ENCODE results near the gene FNDC5. TPM values are rescaled to one million over a fixed set of nuclear protein-coding genes. Genes with fewer than 3 reads are reported as not detected.

FNDC5 gene
- polyA plus RNA-seq, 1 of the 3 experiments (the other 2 are of a cell fraction): 0.59 TPM

DNA sequence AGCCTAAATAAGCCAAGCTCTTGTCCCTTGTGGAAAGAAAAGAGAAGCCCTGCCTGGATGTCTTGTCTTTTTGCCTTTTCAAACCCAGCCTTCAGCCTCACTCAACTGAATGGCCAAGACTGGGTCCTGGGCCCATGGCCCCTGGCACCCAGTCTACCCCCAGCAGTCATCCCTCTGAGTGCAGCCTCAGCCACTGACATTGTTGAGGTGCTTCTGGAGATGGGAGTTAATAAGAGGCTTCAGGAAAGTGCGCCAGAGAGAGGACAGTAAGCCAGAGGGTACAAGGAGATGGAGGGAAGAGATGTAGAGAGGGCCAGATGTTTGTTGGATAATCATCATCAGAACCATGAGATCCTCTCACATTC is 6.8 kb downstream of the FNDC5 start (continued):
- TF ChIP-seq, protein P1, sequence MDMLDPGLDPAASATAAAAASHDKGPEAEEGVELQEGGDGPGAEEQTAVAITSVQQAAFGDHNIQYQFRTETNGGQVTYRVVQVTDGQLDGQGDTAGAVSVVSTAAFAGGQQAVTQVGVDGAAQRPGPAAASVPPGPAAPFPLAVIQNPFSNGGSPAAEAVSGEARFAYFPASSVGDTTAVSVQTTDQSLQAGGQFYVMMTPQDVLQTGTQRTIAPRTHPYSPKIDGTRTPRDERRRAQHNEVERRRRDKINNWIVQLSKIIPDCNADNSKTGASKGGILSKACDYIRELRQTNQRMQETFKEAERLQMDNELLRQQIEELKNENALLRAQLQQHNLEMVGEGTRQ (IDR thresholded peaks at IDR 0.05; ENCODE audit: borderline replicate concordance, low read depth, low read length): no peak
- TF ChIP-seq RXRA (IDR thresholded peaks at IDR 0.05; ENCODE audit: borderline replicate concordance, low read depth) (no peak), NFIC (IDR thresholded peaks at IDR 0.05; ENCODE audit: borderline replicate concordance) (no peak), TEAD4 (IDR thresholded peaks at IDR 0.05; ENCODE audit: borderline replicate concordance, insufficient read depth) (no peak), TCF12 (IDR thresholded peaks at IDR 0.05) (no peak)
- TF ChIP-seq, protein P2, sequence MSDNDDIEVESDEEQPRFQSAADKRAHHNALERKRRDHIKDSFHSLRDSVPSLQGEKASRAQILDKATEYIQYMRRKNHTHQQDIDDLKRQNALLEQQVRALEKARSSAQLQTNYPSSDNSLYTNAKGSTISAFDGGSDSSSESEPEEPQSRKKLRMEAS (IDR thresholded peaks at IDR 0.05; ENCODE audit: low read depth): no peak
- TF ChIP-seq, protein P3, sequence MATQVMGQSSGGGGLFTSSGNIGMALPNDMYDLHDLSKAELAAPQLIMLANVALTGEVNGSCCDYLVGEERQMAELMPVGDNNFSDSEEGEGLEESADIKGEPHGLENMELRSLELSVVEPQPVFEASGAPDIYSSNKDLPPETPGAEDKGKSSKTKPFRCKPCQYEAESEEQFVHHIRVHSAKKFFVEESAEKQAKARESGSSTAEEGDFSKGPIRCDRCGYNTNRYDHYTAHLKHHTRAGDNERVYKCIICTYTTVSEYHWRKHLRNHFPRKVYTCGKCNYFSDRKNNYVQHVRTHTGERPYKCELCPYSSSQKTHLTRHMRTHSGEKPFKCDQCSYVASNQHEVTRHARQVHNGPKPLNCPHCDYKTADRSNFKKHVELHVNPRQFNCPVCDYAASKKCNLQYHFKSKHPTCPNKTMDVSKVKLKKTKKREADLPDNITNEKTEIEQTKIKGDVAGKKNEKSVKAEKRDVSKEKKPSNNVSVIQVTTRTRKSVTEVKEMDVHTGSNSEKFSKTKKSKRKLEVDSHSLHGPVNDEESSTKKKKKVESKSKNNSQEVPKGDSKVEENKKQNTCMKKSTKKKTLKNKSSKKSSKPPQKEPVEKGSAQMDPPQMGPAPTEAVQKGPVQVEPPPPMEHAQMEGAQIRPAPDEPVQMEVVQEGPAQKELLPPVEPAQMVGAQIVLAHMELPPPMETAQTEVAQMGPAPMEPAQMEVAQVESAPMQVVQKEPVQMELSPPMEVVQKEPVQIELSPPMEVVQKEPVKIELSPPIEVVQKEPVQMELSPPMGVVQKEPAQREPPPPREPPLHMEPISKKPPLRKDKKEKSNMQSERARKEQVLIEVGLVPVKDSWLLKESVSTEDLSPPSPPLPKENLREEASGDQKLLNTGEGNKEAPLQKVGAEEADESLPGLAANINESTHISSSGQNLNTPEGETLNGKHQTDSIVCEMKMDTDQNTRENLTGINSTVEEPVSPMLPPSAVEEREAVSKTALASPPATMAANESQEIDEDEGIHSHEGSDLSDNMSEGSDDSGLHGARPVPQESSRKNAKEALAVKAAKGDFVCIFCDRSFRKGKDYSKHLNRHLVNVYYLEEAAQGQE (IDR thresholded peaks at IDR 0.05; ENCODE audit: low read depth, low read length): no peak

DNA sequence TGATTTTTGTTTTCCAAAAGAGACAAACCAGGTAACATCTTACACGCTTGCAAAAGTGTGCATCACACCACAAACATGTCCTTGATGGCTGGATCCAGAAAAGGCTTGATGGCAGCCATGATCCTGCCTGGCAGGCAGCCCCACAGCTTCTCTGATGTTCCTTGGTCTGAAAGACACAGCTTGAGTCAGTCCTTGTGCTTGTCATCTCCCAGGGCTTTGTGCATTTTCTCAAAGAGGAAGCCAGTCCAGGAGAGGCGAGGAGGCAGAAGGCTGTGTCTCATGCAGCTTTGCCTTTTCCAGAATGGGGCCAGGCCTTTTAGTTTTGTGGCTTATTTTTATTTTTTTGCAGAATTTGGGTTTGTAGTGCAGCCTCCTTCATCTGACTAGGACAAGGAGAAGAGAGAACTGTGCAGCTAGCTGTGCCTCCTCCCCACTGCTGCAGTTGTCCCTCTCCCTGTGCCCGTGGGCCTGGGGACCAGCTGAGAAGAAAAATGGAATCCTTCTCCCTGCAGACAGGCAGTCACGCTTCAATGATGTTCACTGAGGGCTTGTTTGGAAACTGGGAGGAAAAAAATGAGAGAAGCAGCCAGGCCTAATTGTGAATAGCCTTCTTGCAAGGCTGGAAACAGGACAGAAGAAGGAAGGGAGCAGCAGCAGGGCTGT is 7.4 kb downstream of the FNDC5 start:
- Histone ChIP-seq H3K9me2 (no peaks in the 10 kb centered on the region), H3K4me1 (ENCODE audit: control insufficient read depth in 1 of 2, insufficient read depth in 2 of 2, low read depth in 1 of 2, low read length in 1 of 2) (no peaks in the 10 kb centered on the region), H3F3A (replicated peaks; ENCODE audit: insufficient read depth) (no peaks in the 10 kb centered on the region), H4K20me1 (ENCODE audit: insufficient read depth) (no peaks in the 10 kb centered on the region), H3K4me2 (no peak overlapping the region), H3K79me2 (ENCODE audit: insufficient read depth) (no peaks in the 10 kb centered on the region), H3K36me3 (replicated peaks in 1 of 2; ENCODE audit: control insufficient read depth in 1 of 2, insufficient read depth in 2 of 2, low read length in 1 of 2) (peaks cover 4 to 30% of the 10 kb centered on the region in 2 experiments), H3K4me3 (ENCODE audit: low read depth in 2 of 2, low read length in 1 of 2) (no peak overlapping the region), H2AFZ (ENCODE audit: low read depth) (no peak overlapping the region), H3K27ac (ENCODE audit: low read depth in 2 of 2, low read length in 1 of 2) (no peak overlapping the region), H3K27me3 (ENCODE audit: insufficient read depth) (no peaks in the 10 kb centered on the region), H3K9ac (no peak overlapping the region), H3K9me3 (no peaks in the 10 kb centered on the region)
- ChIA-PET CTCF (interaction anchor here (0.6 to 1.7 kb wide), 6 partner anchors 9 to 220 kb away, joined by 3 to 7 read pairs (median 4); no protein-coding TSS in a partner anchor), POLR2A (no interaction called here)
- no peak for DNase-seq
- 98% methylated on average over 4 of the region's 4 CpGs for WGBS (ENCODE audit: low lambda C conversion rate)
- TF ChIP-seq, protein P3 (IDR thresholded peaks at IDR 0.05; ENCODE audit: low read depth, low read length): no peak
- TF ChIP-seq TAF1 (IDR thresholded peaks at IDR 0.05; ENCODE audit: borderline replicate concordance, low read depth, low read length): no peak
- no peak for TF ChIP-seq TCF12 (IDR thresholded peaks at IDR 0.05)
- TF ChIP-seq, protein P4, sequence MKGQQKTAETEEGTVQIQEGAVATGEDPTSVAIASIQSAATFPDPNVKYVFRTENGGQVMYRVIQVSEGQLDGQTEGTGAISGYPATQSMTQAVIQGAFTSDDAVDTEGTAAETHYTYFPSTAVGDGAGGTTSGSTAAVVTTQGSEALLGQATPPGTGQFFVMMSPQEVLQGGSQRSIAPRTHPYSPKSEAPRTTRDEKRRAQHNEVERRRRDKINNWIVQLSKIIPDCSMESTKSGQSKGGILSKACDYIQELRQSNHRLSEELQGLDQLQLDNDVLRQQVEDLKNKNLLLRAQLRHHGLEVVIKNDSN (IDR thresholded peaks at IDR 0.05; ENCODE audit: borderline replicate concordance, low read depth): no peak
- no peak for TF ChIP-seq POLR2AphosphoS5 (IDR thresholded peaks at IDR 0.05; ENCODE audit: low read depth, low read length)
- TF ChIP-seq YY1 (IDR thresholded peaks at IDR 0.05; ENCODE audit: low read depth): no peak

Data from SK-N-SH (cell line).